Kidney (tissue), 14 donors: ENCODE data around the gene TELO2. TPM values are rescaled to one million over a fixed set of nuclear protein-coding genes. Genes with fewer than 3 reads are reported as not detected.

Source experiments
- DNase-seq, 5 donors: peaks; one replicate each; pipeline ENCODE4 v3.0.0-alpha.2; 2013 to 2020
- FAIRE-seq: peaks from 2 replicates; lab custom pipeline; 2012; peaks lifted over from hg19 to GRCh38; lab: Jason Lieb, UNC
- H3K27ac ChIP-seq, 2 donors: one replicate each; pipeline ENCODE4 v1.7.0; 2013; ENCODE audit warnings: low read depth in 2 of 2, low read length in 2 of 2, inconsistent platforms in 1 of 2
- H3K27me3 ChIP-seq: one replicate; pipeline ENCODE4 v1.7.1; 2013; ENCODE audit warnings: low read length, inconsistent platforms; ENCODE audit not compliant: control insufficient read depth, insufficient read depth
- H3K36me3 ChIP-seq, 3 donors: one replicate each; pipeline versions ENCODE4 v1.7.0 to v1.7.1; 2013; ENCODE audit warnings: low read length in 3 of 3, control low read depth in 1 of 3, inconsistent platforms in 1 of 3; ENCODE audit not compliant: insufficient read depth in 3 of 3, control insufficient read depth in 2 of 3
- H3K4me1 ChIP-seq, 3 donors: one replicate each; pipeline versions ENCODE4 v1.7.0 to v1.7.1; 2013; ENCODE audit warnings: low read length in 3 of 3, inconsistent platforms in 1 of 3, low read depth in 1 of 3; ENCODE audit not compliant: control insufficient read depth in 2 of 3, insufficient read depth in 2 of 3
- H3K4me3 ChIP-seq, 3 donors: one replicate each; pipeline versions ENCODE4 v1.7.0 to v1.8.1; 2013; ENCODE audit warnings: low read length in 3 of 3, control low read depth in 1 of 3, inconsistent platforms in 1 of 3
- H3K9ac ChIP-seq, 3 donors: one replicate each; pipeline versions ENCODE4 v1.7.0 to v1.7.1; 2013; ENCODE audit warnings: low read length in 3 of 3, control low read depth in 1 of 3, inconsistent platforms in 1 of 3
- H3K9me3 ChIP-seq, 3 donors: one replicate each; pipeline versions ENCODE4 v1.7.0 to v1.7.1; 2013; ENCODE audit warnings: low read length in 3 of 3, control low read depth in 1 of 3, inconsistent platforms in 1 of 3; ENCODE audit not compliant: control insufficient read depth in 2 of 3, insufficient read depth in 1 of 3
- intact Hi-C: fragments of 100-400 bp; cut with DNase I; formaldehyde crosslinking; loops from one replicate; pipeline ENCODE4 v1.11.1; 2022
- polyA plus RNA-seq: library from polyadenylated mRNA; stranded (reverse); fragments of 350-450 nt; fragmentation: Illumina TruSeq; extraction: RNeasy Lipid Tissue Mini Kit (QIAGEN cat#74804); gene quantifications from one replicate; pipeline ENCODE4 v1.2.3, GENCODE V29; 2014; ENCODE audit warnings: low read depth, low replicate concordance; ENCODE audit not compliant: insufficient read depth
- total RNA-seq: library from RNA; stranded (reverse); fragmentation: NEBNext Ultra II Directional; extraction: Animal tissue kit (Norgen Biotek cat#: 25700); gene quantifications from one replicate; pipeline ENCODE4 v1.2.1, GENCODE V29; 2021
- TF ChIP-seq, protein P1 (sequence below): IDR thresholded peaks from 3 replicates; pipeline ENCODE4 v1.5.1; 2012; ENCODE audit warnings: mild to moderate bottlenecking, moderate library complexity, borderline replicate concordance; ENCODE audit not compliant: insufficient read depth; ENCODE audit errors: extremely low read depth
- donor health status: control.
- donor health status: control.
- donor health status: control.
- donor health status: control.
- donor health status: control.
- donor health status: DM: yes; HTN: yes; CAD: no.
- donor health status: Normal renal cell carcinoma (clear cell type).

Gene TELO2
- total and polyA plus RNA-seq, 2 donors from 2014 or later = 27.7 to 37.4 TPM

DNA sequence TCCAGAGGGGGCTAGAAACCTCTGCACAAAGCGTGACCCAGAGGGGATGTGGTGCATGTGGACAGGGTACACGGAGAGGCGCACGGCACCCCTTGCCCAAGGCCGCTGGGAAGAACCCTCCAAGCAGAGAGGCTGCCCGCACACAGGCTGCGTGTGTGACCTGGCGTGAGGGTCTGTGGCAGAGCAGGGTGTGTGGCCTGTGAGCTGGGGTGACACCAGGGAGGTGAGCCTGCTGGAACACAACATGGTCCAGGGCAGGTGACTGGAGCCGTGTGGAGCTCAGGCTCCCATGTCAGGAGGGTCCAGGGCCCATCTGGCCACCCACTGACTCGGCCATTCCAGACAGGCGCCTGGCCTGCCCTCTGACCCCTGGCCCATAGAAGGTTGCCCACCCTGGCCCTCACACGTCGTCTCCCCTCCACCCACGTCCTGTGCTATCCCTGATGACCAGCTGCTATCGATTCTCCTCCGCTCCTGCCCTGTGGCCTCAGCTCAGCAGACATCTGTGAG is 25.5 kb downstream of the TELO2 start:
- intact Hi-C loops = no loop called here
- Histone ChIP-seq H3K27me3 (no peaks in the 10 kb centered on the region), H3K4me3 (no peak overlapping the region), H3K9me3 (no peaks in the 10 kb centered on the region), H3K9ac (no peak overlapping the region), H3K27ac (no peak overlapping the region), H3K36me3 (peaks cover 0 to 3% (median 3%) of the 10 kb centered on the region in 3 donors), H3K4me1 (no peaks in the 10 kb centered on the region)
- TF ChIP-seq, protein P1, sequence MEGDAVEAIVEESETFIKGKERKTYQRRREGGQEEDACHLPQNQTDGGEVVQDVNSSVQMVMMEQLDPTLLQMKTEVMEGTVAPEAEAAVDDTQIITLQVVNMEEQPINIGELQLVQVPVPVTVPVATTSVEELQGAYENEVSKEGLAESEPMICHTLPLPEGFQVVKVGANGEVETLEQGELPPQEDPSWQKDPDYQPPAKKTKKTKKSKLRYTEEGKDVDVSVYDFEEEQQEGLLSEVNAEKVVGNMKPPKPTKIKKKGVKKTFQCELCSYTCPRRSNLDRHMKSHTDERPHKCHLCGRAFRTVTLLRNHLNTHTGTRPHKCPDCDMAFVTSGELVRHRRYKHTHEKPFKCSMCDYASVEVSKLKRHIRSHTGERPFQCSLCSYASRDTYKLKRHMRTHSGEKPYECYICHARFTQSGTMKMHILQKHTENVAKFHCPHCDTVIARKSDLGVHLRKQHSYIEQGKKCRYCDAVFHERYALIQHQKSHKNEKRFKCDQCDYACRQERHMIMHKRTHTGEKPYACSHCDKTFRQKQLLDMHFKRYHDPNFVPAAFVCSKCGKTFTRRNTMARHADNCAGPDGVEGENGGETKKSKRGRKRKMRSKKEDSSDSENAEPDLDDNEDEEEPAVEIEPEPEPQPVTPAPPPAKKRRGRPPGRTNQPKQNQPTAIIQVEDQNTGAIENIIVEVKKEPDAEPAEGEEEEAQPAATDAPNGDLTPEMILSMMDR = no peak
- DNase-seq (no peak), FAIRE-seq (no peak)

GRCh38 chr16:1519831-1520230 is 26.7 kb downstream of the TELO2 start:
- Histone ChIP-seq H3K4me1 (no peaks in the 10 kb centered on the region), H3K9me3 (no peaks in the 10 kb centered on the region), H3K9ac (no peak overlapping the region), H3K27ac (no peak overlapping the region), H3K4me3 (no peak overlapping the region), H3K27me3 (no peaks in the 10 kb centered on the region), H3K36me3 (peaks cover 0 to 3% (median 0%) of the 10 kb centered on the region in 3 donors)
- DNase-seq (no peak), FAIRE-seq (no peak)
- TF ChIP-seq, protein P1 = no peak
- intact Hi-C loops = no loop called here

DNA sequence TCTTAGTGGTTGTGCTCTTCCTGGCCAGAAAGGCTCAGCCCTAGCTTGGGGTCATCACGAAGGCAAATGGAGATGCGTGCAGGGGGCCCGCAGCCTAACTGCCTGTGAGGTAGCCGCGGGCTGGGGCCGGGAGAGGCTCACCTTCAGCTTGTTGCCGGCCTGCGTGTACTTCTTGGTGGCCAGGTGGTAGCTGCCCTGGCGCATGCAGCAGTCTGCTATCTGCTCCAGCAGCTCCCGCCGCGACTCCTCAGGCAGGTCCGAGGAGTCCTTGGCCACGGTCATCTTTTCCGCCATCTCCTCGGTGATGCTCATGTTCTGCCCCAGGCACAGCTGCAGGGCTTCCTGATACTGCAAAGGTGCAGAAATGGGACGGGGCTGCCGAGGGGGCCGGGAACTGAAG is 27.3 kb downstream of the TELO2 start:
- Histone ChIP-seq H3K27ac (no peak overlapping the region), H3K9me3 (no peaks in the 10 kb centered on the region), H3K4me1 (no peaks in the 10 kb centered on the region), H3K27me3 (no peaks in the 10 kb centered on the region), H3K36me3 (peaks cover 0 to 3% (median 0%) of the 10 kb centered on the region in 3 donors), H3K9ac (no peak overlapping the region), H3K4me3 (no peak overlapping the region)
- TF ChIP-seq, protein P1 = no peak
- FAIRE-seq (no peak), DNase-seq (no peak)
- intact Hi-C loops = no loop called here
